A549 (cell line): ENCODE data around the gene HPCAL1.

ENCODE experiments used
- CTCF ChIP-seq: fragments of >200 bp; sonication (Bioruptor Twin); formaldehyde crosslinking; IDR thresholded peaks from 3 replicates; pipeline ENCODE4 v1.5.1; 2016
- FOXS1 ChIP-seq: fragments of 250-450 bp; sonication (Bioruptor Pico); IDR thresholded peaks from 2 replicates; pipeline ENCODE4 v1.5.0; 2020; ENCODE audit warnings: mild to moderate bottlenecking, moderate library complexity
- GATA3 ChIP-seq: IDR thresholded peaks from 2 replicates; pipeline ENCODE4 v1.6.1; 2012; ENCODE audit warnings: borderline replicate concordance
- KDM1A ChIP-seq: fragments of 200-600 bp; sonication (generic); IDR thresholded peaks from 2 replicates; pipeline ENCODE4 v1.6.1; 2016; ENCODE audit warnings: low read depth, mild to moderate bottlenecking
- RAD21 ChIP-seq, 2 experiments: fragments of >200 bp in 1 of 2; sonication (Bioruptor Twin) in 1 of 2; formaldehyde crosslinking in 1 of 2; IDR thresholded peaks in 1 of 2; conservative IDR thresholded peaks in 1 of 2; 2 replicates in 1 of 2; 3 replicates in 1 of 2; pipeline ENCODE4 v1.6.1; 2012 to 2018; ENCODE audit warnings: inconsistent platforms in 1 of 2
- SMC3 ChIP-seq: fragments of >200 bp; sonication (Bioruptor Twin); formaldehyde crosslinking; IDR thresholded peaks from 3 replicates; pipeline ENCODE4 v1.6.1; 2018; ENCODE audit warnings: inconsistent platforms
- SREBF2 ChIP-seq: fragments of 450-650 bp; IDR thresholded peaks from 2 replicates; pipeline ENCODE4 v1.6.1; 2014; ENCODE audit warnings: mild to moderate bottlenecking, moderate library complexity
- TP53 ChIP-seq: fragments of 250-450 bp; sonication (Bioruptor Pico); IDR thresholded peaks from 2 replicates; pipeline ENCODE4 v1.5.0; 2021; ENCODE audit warnings: mild to moderate bottlenecking, moderate library complexity
- ZC3H11A ChIP-seq: fragments of 450-650 bp; IDR thresholded peaks from 2 replicates; pipeline ENCODE4 v1.6.1; 2014; ENCODE audit warnings: antibody characterized with exemption, mild to moderate bottlenecking
- TF ChIP-seq, protein P1 (sequence below): fragments of 250-450 bp; sonication (Bioruptor Pico); IDR thresholded peaks from 2 replicates; pipeline ENCODE4 v1.5.0; 2021; ENCODE audit warnings: mild to moderate bottlenecking, moderate library complexity, borderline replicate concordance

GRCh38 chr2:10316860-10317259 lies 14.2 kb downstream of the HPCAL1 start:
- TF ChIP-seq CTCF (no peak), FOXS1 (CRISPR knock-in tag) (no peak), GATA3 (no peak), RAD21 (conservative IDR thresholded peaks at IDR 0.05 in 1 of 2, IDR thresholded peaks at IDR 0.05 in 1 of 2) (no peak), SREBF2 (no peak), SMC3 (no peak), KDM1A (no peak), ZC3H11A (no peak), TP53 (CRISPR knock-in tag) (no peak)
- TF ChIP-seq, protein P1, sequence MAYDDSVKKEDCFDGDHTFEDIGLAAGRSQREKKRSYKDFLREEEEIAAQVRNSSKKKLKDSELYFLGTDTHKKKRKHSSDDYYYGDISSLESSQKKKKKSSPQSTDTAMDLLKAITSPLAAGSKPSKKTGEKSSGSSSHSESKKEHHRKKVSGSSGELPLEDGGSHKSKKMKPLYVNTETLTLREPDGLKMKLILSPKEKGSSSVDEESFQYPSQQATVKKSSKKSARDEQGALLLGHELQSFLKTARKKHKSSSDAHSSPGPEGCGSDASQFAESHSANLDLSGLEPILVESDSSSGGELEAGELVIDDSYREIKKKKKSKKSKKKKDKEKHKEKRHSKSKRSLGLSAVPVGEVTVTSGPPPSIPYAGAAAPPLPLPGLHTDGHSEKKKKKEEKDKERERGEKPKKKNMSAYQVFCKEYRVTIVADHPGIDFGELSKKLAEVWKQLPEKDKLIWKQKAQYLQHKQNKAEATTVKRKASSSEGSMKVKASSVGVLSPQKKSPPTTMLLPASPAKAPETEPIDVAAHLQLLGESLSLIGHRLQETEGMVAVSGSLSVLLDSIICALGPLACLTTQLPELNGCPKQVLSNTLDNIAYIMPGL (CRISPR knock-in tag): no peak
